ENCODE measurements around the gene CYP46A1.

The CYP46A1 gene

DNA sequence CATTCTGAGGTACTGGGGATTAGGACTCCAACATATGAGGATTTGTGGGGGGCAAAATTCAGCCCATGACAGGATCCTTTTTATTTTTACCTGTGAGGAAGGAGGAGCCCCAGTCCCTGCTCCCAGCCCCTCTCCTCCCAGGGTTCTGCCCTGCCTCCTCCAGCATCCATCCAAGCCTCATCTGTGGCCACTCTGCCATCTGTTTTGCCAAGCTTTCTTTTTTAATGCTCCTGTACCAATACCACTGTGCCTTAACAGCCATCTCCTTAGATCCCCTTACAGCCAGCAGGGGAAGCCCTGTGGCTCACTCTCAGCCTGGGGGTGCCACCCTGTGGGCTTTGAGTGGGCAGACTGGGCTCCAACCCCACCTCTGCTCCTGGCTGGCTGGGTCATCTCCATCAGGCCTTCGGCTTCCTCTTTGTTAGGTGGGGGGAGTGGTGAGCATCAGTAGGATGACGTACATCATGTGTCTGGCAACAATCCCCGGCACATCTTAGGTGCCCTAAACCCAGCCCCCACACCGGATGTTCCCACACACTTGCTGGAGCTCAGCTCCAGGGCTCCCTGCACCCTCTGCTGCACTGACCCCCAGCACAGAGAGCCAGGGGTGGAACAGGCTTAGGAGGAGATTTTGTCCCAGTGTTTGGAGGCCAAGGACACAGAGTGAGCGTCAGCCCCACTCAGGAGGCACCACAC lies 40.2 kb downstream of the CYP46A1 start:
- H3K4me3 ChIP-seq (ENCODE audit: control insufficient read depth, low read depth, low read length): no peak overlapping the region
- DNase-seq (ENCODE audit: low read depth): peak; percentile 34
- TF ChIP-seq, protein P1, sequence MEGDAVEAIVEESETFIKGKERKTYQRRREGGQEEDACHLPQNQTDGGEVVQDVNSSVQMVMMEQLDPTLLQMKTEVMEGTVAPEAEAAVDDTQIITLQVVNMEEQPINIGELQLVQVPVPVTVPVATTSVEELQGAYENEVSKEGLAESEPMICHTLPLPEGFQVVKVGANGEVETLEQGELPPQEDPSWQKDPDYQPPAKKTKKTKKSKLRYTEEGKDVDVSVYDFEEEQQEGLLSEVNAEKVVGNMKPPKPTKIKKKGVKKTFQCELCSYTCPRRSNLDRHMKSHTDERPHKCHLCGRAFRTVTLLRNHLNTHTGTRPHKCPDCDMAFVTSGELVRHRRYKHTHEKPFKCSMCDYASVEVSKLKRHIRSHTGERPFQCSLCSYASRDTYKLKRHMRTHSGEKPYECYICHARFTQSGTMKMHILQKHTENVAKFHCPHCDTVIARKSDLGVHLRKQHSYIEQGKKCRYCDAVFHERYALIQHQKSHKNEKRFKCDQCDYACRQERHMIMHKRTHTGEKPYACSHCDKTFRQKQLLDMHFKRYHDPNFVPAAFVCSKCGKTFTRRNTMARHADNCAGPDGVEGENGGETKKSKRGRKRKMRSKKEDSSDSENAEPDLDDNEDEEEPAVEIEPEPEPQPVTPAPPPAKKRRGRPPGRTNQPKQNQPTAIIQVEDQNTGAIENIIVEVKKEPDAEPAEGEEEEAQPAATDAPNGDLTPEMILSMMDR (conservative IDR thresholded peaks at IDR 0.05; ENCODE audit: control insufficient read depth, insufficient read depth, low read depth, low read length): no peak

GRCh38 chr14:99724939-99725773 lies 41.1 kb downstream of the CYP46A1 start:
- TF ChIP-seq, protein P1 (conservative IDR thresholded peaks at IDR 0.05; ENCODE audit: control insufficient read depth, insufficient read depth, low read depth, low read length): no peak
- DNase-seq (ENCODE audit: low read depth): no peak
- no peak overlapping the region for H3K4me3 ChIP-seq (ENCODE audit: control insufficient read depth, low read depth, low read length)

- DNase-seq (ENCODE audit: low read depth): no peak
- H3K4me3 ChIP-seq (ENCODE audit: control insufficient read depth, low read depth, low read length): no peak overlapping the region
- TF ChIP-seq, protein P1 (conservative IDR thresholded peaks at IDR 0.05; ENCODE audit: control insufficient read depth, insufficient read depth, low read depth, low read length): no peak
Observed at GRCh38 chr14:99725774-99726537, 41.9 kb downstream of the CYP46A1 start.

- DNase-seq (ENCODE audit: low read depth): no peak
- H3K4me3 ChIP-seq (ENCODE audit: control insufficient read depth, low read depth, low read length): no peak overlapping the region
- TF ChIP-seq, protein P1 (conservative IDR thresholded peaks at IDR 0.05; ENCODE audit: control insufficient read depth, insufficient read depth, low read depth, low read length): no peak
Observed at GRCh38 chr14:99726538-99727095, 42.5 kb downstream of the CYP46A1 start.

- no peak overlapping the region for H3K4me3 ChIP-seq (ENCODE audit: control insufficient read depth, low read depth, low read length)
- TF ChIP-seq, protein P1 (conservative IDR thresholded peaks at IDR 0.05; ENCODE audit: control insufficient read depth, insufficient read depth, low read depth, low read length): no peak
- no peak for DNase-seq (ENCODE audit: low read depth)
Observed at GRCh38 chr14:99727096-99727870, 43.2 kb downstream of the CYP46A1 start.

All from fibroblast of mammary gland (primary cell).